ENCODE measurements around the gene CIPC.
A peak's percentile ranks its signal among the peaks of the same experiment; 100 is the strongest.

Gene CIPC

GRCh38 chr14:77120771-77121743, 23.0 kb downstream of the CIPC start:
- Mint-ChIP-seq H3K27me3 (no peaks in the 10 kb centered on the region), H3K9me3 (no peaks in the 10 kb centered on the region), H3K4me1 (peaks cover 55 to 81% of the 10 kb centered on the region in 2 donors), H3K36me3 (peaks cover 1 to 9% of the 10 kb centered on the region in 2 donors), H3K4me3 (peak overlapping the region; percentile 45 to 62), H3K27ac (peak overlapping the region; percentile 94)
- peak; percentile 89 to 92 for ATAC-seq (replicated peaks)
- peak; percentile 82 for DNase-seq

DNA sequence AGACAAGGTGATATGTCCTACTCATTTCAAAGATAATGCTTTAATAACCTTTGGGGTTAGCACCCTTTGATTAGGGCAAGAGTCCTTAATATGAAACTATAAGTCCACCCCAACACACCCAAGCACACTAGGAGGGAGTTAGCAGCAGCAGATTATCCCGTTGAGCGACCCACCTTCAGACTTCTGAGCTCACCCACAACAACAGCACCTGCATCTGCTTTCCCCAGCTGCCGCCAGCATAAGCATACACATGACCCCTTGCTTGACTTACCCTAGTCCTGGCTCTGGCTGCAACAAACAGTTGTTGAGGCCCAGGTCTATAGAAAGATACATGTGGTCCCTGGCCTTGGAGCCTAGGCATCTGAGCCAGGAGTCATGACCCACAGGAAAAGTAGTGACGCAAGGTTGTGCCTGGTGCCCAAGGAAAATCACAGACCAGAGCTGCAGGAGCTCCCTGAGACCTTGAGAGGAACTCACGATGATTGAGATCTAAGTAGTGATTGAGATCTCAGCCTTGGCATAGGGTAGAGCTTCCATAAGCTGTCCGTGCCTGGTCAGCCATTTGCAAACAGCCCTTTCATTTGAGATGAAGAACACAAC, 24.6 kb downstream of the CIPC start:
- Mint-ChIP-seq H3K27ac (no peak overlapping the region), H3K4me1 (peaks cover 52 to 78% of the 10 kb centered on the region in 2 donors), H3K36me3 (peaks cover 1 to 3% of the 10 kb centered on the region in 2 donors), H3K9me3 (no peaks in the 10 kb centered on the region), H3K27me3 (peaks cover 4 to 8% of the 10 kb centered on the region in 2 donors), H3K4me3 (peak overlapping the region in 1 of 2 donors; percentile 2)
- no peak for DNase-seq
- ATAC-seq (replicated peaks): no peak

DNA sequence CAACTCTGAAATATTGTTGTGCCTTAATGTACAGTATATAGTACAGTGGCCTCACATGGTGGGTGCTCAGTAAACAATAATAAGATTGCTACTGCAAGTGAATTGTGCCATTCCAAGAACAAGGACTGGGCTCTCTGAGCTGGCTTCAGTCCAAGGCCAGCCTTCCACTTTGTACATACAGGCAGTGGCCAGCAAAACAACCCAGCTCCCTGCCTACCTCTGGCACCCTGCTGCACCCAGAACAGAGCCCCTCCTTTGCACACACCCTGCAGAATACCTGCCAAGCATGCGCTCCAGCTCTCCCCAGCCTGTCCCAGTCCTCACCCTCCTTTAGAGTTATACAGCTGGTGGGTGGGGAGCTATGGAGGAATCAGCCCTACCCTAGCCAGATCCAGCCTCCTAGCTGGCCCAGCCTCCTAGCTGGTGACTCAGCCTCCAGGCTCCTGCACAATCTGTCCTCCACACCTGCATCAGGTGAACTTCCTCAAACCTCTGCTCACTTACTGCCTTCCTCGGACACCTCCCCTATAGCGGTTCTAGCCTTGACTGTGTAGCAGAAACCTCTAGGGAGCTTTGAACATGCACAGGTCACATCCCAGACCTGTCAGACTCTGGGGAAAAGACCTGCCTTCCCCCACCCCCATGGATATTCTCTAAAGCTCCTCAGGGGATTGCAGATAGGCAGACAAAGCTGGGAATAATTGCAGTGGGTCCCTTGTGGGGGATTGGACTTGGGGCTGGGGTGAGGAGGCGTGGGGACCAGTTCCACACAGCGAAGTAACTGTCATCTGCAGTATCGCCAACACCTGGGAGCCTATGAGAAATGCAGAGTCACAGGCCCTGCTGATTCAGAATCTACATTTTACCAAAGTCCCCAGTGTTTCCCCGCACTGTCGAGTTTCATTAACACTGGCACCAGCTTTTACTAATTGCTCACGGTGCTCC, 25.6 kb downstream of the CIPC start:
- Mint-ChIP-seq H3K4me1 (peaks cover 51 to 71% of the 10 kb centered on the region in 2 donors), H3K27me3 (peaks cover 11 to 18% of the 10 kb centered on the region in 2 donors), H3K4me3 (peak overlapping the region; percentile 78 to 79), H3K9me3 (no peaks in the 10 kb centered on the region), H3K27ac (peak overlapping the region; percentile 57), H3K36me3 (peaks cover 1 to 3% of the 10 kb centered on the region in 2 donors)
- ATAC-seq (replicated peaks) (peak; percentile 43 to 56), DNase-seq (peak; percentile 49)

- H3K4me3 Mint-ChIP-seq: peak overlapping the region; percentile 78 to 79
- peak; percentile 37 for DNase-seq
- H3K36me3 Mint-ChIP-seq: peaks cover 1 to 3% of the 10 kb centered on the region in 2 donors
- peak; percentile 21 to 35 for ATAC-seq (replicated peaks)
- H3K27ac Mint-ChIP-seq: no peak overlapping the region
- peaks cover 19 to 27% of the 10 kb centered on the region in 2 donors for H3K27me3 Mint-ChIP-seq
- no peaks in the 10 kb centered on the region for H3K9me3 Mint-ChIP-seq
- H3K4me1 Mint-ChIP-seq: peaks cover 48 to 64% of the 10 kb centered on the region in 2 donors
Measured at GRCh38 chr14:77124345-77125280, 26.6 kb downstream of the CIPC start.

DNA sequence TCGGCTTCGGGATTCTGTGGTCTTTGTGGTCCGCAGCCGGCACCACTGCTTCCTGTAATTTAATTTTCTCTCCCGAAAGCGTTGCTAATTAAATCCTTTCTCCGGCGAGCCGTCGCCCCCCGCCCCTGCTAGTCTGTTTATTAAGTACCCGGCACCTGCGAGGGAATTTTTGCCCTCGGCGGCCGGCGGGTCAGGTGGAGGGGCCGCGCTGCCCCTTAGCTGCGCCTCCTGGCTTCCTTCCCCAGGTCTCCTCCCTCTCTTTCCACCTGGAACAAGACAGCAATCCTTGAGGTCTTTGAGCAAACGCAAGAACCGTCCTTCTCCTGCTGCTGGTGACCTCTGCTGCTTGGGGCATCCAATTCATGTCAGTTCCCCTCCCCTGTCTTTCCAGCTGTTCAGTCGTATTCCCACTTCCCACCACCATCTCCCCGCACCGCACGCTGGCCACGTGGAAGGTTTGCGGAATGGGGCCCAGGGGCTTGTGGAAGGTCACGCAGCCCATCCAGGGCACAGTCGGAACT, 27.3 kb downstream of the CIPC start:
- Mint-ChIP-seq H3K9me3 (no peaks in the 10 kb centered on the region), H3K4me1 (peaks cover 48 to 60% of the 10 kb centered on the region in 2 donors), H3K27ac (peak overlapping the region; percentile 26), H3K27me3 (peaks cover 21 to 32% of the 10 kb centered on the region in 2 donors), H3K36me3 (peaks cover 1 to 3% of the 10 kb centered on the region in 2 donors), H3K4me3 (peak overlapping the region; percentile 67 to 79)
- no peak for DNase-seq
- ATAC-seq (replicated peaks): no peak

- H3K4me1 Mint-ChIP-seq: peaks cover 43 to 55% of the 10 kb centered on the region in 2 donors
Measured at GRCh38 chr14:77125823-77126325, 27.8 kb downstream of the CIPC start.

DNA sequence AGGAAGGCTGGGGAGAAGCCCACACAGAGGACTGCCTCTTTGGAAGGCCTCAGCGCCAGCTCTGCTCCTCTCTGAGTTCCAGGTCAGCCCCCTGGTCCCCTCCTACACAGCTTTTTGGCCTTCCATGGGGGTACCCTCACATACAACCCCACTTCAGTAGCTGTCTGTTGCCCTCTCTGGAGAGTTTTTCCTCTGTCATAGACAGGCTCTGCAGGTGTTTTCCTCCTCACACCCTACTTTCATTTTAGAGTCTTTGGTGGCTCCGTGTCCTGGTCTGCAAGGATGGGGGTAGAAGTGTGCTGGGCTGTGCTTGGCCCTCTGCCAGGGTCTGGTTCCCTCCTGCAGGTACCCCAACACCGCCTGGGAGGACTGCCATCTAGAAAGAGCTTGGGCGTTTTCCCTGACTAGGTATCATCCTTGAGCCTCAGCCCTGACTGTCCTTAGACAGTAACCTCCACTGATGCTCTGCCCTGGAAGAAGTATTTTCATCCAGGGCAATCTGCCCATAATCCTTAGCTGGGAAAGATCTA, 28.5 kb downstream of the CIPC start:
- H3K4me1 Mint-ChIP-seq: peaks cover 36 to 48% of the 10 kb centered on the region in 2 donors
- DNase-seq (no peak), ATAC-seq (replicated peaks) (no peak)
- peaks cover 25 to 36% of the 10 kb centered on the region in 2 donors for H3K27me3 Mint-ChIP-seq
- H3K36me3 Mint-ChIP-seq: peaks cover 1 to 3% of the 10 kb centered on the region in 2 donors
- no peak overlapping the region for H3K27ac Mint-ChIP-seq
- H3K9me3 Mint-ChIP-seq: no peaks in the 10 kb centered on the region
- no peak overlapping the region for H3K4me3 Mint-ChIP-seq

More at GRCh38 chr14:77125823-77126325, 27.8 kb downstream of the CIPC start:
- H3K27me3 Mint-ChIP-seq: peaks cover 21 to 32% of the 10 kb centered on the region in 2 donors
- no peak overlapping the region for H3K27ac Mint-ChIP-seq
- DNase-seq: no peak
- H3K4me3 Mint-ChIP-seq: peak overlapping the region; percentile 67 to 79
- H3K36me3 Mint-ChIP-seq: peaks cover 1 to 3% of the 10 kb centered on the region in 2 donors
- H3K9me3 Mint-ChIP-seq: no peaks in the 10 kb centered on the region
- no peak for ATAC-seq (replicated peaks)

- no peak overlapping the region for H3K27ac Mint-ChIP-seq
- no peaks in the 10 kb centered on the region for H3K36me3 Mint-ChIP-seq
- H3K9me3 Mint-ChIP-seq: peaks cover 0 to 2% of the 10 kb centered on the region in 2 donors
- DNase-seq: no peak
- H3K4me1 Mint-ChIP-seq: peaks cover 22 to 32% of the 10 kb centered on the region in 2 donors
- no peak overlapping the region for H3K4me3 Mint-ChIP-seq
- no peak for ATAC-seq (replicated peaks)
- peaks cover 44 to 56% of the 10 kb centered on the region in 2 donors for H3K27me3 Mint-ChIP-seq
Measured at GRCh38 chr14:77128414-77128891, 30.4 kb downstream of the CIPC start.

DNA sequence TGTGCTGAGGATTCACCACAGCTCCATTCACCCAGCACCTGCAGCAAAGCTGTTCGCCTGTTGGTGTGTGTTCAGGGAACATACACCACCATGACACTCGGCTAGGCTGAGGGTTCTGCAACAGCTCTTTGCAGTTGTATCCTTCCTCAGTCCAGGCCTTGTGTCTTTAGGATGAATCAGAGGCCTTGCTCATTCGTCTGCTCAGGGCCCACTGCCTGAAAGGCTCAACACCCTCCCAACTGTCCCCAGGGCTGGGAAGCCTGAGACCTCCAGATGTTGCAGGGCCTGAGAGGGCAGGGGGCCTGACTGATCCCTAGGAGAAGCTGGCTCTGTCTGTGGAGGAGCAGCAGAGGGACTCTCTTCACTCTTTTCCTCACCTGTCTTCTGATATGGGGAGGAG, 32.3 kb downstream of the CIPC start:
- Mint-ChIP-seq H3K27ac (no peak overlapping the region), H3K4me1 (peaks cover 13 to 20% of the 10 kb centered on the region in 2 donors), H3K9me3 (peaks cover 0 to 2% of the 10 kb centered on the region in 2 donors), H3K36me3 (no peaks in the 10 kb centered on the region), H3K27me3 (peaks cover 63 to 75% of the 10 kb centered on the region in 2 donors), H3K4me3 (no peak overlapping the region)
- DNase-seq (no peak), ATAC-seq (replicated peaks) (no peak)

DNA sequence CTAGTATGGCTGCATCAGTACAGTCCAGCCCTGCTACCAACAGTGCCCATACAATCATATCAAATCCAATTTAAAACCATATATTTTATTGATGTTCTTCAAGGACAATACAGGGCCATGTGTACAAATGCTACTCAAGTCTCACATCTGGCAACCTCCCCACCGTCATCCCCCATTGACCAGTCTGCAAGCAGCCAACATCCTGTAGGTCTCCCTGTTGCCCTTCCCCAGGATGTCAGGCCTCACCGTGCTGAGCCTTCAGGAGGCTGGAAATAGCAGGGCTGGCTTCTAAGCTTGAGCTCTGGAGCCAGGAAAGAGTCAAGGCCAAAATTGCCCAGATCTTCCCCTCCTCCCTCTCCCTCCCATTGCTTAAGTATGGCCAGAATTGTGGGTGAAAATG, 33.1 kb downstream of the CIPC start:
- ATAC-seq (replicated peaks) (no peak), DNase-seq (no peak)
- Mint-ChIP-seq H3K9me3 (peaks cover 0 to 2% of the 10 kb centered on the region in 2 donors), H3K27me3 (peaks cover 67 to 79% of the 10 kb centered on the region in 2 donors), H3K36me3 (no peaks in the 10 kb centered on the region), H3K4me1 (peaks cover 9 to 11% of the 10 kb centered on the region in 2 donors), H3K4me3 (no peak overlapping the region), H3K27ac (no peak overlapping the region)

- H3K9me3 Mint-ChIP-seq: peaks cover 0 to 2% of the 10 kb centered on the region in 2 donors
Measured at GRCh38 chr14:77131871-77132486, 33.9 kb downstream of the CIPC start.

More at GRCh38 chr14:77131871-77132486, 33.9 kb downstream of the CIPC start:
- no peak for ATAC-seq (replicated peaks)
- H3K27me3 Mint-ChIP-seq: peaks cover 75 to 85% of the 10 kb centered on the region in 2 donors
- H3K36me3 Mint-ChIP-seq: no peaks in the 10 kb centered on the region
- H3K4me3 Mint-ChIP-seq: no peak overlapping the region
- H3K4me1 Mint-ChIP-seq: peaks cover 9 to 10% of the 10 kb centered on the region in 2 donors
- DNase-seq: no peak
- no peak overlapping the region for H3K27ac Mint-ChIP-seq
